Bronchial epithelial cell (primary cell): Measurements from ENCODE around the gene ARFGAP3. TPM values are rescaled to one million over a fixed set of nuclear protein-coding genes. Genes with fewer than 3 reads are reported as not detected.

Source experiments
- DNase-seq: peaks from one replicate; pipeline ENCODE4 v3.0.0-alpha.2; 2010; ENCODE audit warnings: low read depth
- FAIRE-seq: peaks from 2 replicates; lab custom pipeline; 2011; peaks lifted over from hg19 to GRCh38; lab: Jason Lieb, UNC
- H3K27me3 ChIP-seq: 2 replicates; pipeline ENCODE4 v1.5.1; 2011; ENCODE audit warnings: low read length; ENCODE audit not compliant: control insufficient read depth, insufficient read depth
- H3K36me3 ChIP-seq: 2 replicates; pipeline ENCODE4 v1.5.1; 2011; ENCODE audit warnings: low read length; ENCODE audit not compliant: control insufficient read depth, insufficient read depth
- H3K4me3 ChIP-seq: 2 replicates; pipeline ENCODE4 v1.5.1; 2011; ENCODE audit warnings: mild to moderate bottlenecking, low read depth, low read length, control low read depth
- total RNA-seq: library from RNA; depleted of rRNA; stranded (reverse); fragments of >200 nt; gene quantifications from 2 replicates; pipeline ENCODE4 v1.2.1, GENCODE V29; 2014
- TF ChIP-seq, protein P1 (sequence below): IDR thresholded peaks from 2 replicates; pipeline ENCODE4 v1.5.1; 2011; ENCODE audit warnings: mild to moderate bottlenecking, moderate library complexity, low read length, control low read depth, inconsistent platforms; ENCODE audit not compliant: insufficient read depth, severe bottlenecking

The ARFGAP3 gene
- total RNA-seq, 1 donor from 2014 or later, result 87.7 TPM

- TF ChIP-seq, protein P1, sequence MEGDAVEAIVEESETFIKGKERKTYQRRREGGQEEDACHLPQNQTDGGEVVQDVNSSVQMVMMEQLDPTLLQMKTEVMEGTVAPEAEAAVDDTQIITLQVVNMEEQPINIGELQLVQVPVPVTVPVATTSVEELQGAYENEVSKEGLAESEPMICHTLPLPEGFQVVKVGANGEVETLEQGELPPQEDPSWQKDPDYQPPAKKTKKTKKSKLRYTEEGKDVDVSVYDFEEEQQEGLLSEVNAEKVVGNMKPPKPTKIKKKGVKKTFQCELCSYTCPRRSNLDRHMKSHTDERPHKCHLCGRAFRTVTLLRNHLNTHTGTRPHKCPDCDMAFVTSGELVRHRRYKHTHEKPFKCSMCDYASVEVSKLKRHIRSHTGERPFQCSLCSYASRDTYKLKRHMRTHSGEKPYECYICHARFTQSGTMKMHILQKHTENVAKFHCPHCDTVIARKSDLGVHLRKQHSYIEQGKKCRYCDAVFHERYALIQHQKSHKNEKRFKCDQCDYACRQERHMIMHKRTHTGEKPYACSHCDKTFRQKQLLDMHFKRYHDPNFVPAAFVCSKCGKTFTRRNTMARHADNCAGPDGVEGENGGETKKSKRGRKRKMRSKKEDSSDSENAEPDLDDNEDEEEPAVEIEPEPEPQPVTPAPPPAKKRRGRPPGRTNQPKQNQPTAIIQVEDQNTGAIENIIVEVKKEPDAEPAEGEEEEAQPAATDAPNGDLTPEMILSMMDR, result no peak
- FAIRE-seq (no peak), DNase-seq (no peak)
- H3K36me3 ChIP-seq, result peaks cover 18% of the 10 kb centered on the region
- no peak overlapping the region for H3K4me3 ChIP-seq
- no peaks in the 10 kb centered on the region for H3K27me3 ChIP-seq
Measured at GRCh38 chr22:42807185-42807584, 49.9 kb downstream of the ARFGAP3 start.

GRCh38 chr22:42805998-42806830 lies 50.9 kb downstream of the ARFGAP3 start:
- FAIRE-seq, result no peak
- no peak overlapping the region for H3K4me3 ChIP-seq
- H3K27me3 ChIP-seq, result no peaks in the 10 kb centered on the region
- peak; percentile 6 for DNase-seq
- TF ChIP-seq, protein P1, result no peak
- H3K36me3 ChIP-seq, result peaks cover 19% of the 10 kb centered on the region

DNA sequence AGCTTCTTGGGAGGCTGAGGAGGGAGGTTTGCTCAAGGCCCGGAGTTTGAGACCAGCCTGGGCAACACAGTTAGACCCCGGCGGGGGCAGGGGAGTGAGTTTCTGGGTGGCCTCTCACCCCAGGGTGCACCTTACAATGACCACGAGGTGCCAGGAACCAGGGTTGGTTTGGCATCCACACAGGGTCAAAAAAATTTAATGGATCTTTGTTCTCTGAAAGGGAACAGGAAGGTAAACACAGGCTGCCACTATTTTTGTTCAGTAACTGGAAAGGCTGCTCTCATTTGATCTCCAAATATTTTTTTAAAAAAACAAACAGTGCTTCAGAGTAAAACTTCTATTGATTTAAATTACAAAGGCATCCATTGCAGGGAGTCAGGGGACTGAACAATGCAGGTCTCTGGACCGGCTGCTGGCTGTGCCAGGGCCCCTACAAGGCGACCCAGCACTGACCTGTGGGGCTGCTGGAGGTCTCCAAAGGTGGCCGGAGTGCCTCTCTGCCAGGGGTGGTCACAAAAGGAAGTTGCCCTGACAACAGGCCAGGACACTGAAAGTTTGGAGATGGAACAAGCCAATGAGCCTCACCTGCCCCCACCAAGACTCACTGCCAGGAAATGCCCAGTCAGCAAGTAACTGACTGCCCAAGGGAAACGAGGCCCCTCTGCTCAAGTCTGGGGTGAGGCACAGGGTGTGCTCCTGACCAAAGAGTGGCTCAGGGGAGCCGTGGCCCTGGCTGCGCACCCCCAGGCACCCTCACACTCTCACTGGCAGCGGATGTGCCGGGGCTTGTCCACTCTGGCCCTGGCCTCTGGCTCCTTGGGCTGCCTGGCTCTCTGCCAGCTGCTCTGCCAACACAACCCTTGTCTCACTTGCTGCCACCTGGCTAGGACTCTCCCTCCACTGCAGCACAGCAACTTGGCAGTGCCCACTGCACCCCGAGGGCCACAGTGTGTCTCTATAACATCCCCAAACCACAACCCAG lies 51.8 kb downstream of the ARFGAP3 start:
- peak; percentile 62 for DNase-seq

GRCh38 chr22:42803389-42803788 lies 53.7 kb downstream of the ARFGAP3 start:
- DNase-seq (no peak), FAIRE-seq (peak; percentile 83)

More for the DNA sequence above, 51.8 kb downstream of the ARFGAP3 start:
- Histone ChIP-seq H3K27me3 (no peaks in the 10 kb centered on the region), H3K36me3 (peaks cover 19% of the 10 kb centered on the region), H3K4me3 (no peak overlapping the region)
- TF ChIP-seq, protein P1, result no peak
- no peak for FAIRE-seq

More at GRCh38 chr22:42803389-42803788, 53.7 kb downstream of the ARFGAP3 start:
- TF ChIP-seq, protein P1, result no peak
- Histone ChIP-seq H3K4me3 (no peak overlapping the region), H3K27me3 (no peaks in the 10 kb centered on the region), H3K36me3 (peaks cover 19% of the 10 kb centered on the region)
